ENCODE data around the gene XRCC3. TPM values are rescaled to one million over a fixed set of nuclear protein-coding genes. Genes with fewer than 3 reads are reported as not detected.

XRCC3 gene
- total RNA-seq, 1 experiment from 2014 or later: 61.3 TPM

- Histone ChIP-seq H3K4me3 (ENCODE audit: low read length) (no peak overlapping the region), H3K36me3 (ENCODE audit: low read depth, low read length) (peaks cover 28% of the 10 kb centered on the region; the same call in 1 of the 2 replicates), H3K79me2 (ENCODE audit: low read length) (peaks cover 34% of the 10 kb centered on the region), H3K27ac (ENCODE audit: low read length) (no peak overlapping the region), H3K9ac (ENCODE audit: low read length) (no peak overlapping the region), H3K27me3 (ENCODE audit: low read length) (no peaks in the 10 kb centered on the region), H3F3A (ENCODE audit: low read length, unreplicated experiment) (no peaks in the 10 kb centered on the region), H3K4me2 (ENCODE audit: low read length) (no peak overlapping the region), H3K9me3 (ENCODE audit: low read length) (no peaks in the 10 kb centered on the region), H3K9me2 (replicated peaks; ENCODE audit: low read length) (no peaks in the 10 kb centered on the region), H4K20me1 (ENCODE audit: low read length) (no peaks in the 10 kb centered on the region), H3K4me1 (ENCODE audit: insufficient read depth, low read length) (peaks cover 41% of the 10 kb centered on the region), H2AFZ (ENCODE audit: low read length) (no peak overlapping the region)
- no TSS peak for BruUV-seq (replicated peaks)
- ChIA-PET POLR2A (ENCODE audit: unreplicated experiment) (interaction anchor here (0.6 to 0.8 kb wide), 2 partner anchors 157 to 1632 kb away, joined by 6 to 19 read pairs; no protein-coding TSS in a partner anchor), CTCF (no interaction called here)
- DNase-seq (no peak), ATAC-seq (no peak)
- TF ChIP-seq CTCF (conservative IDR thresholded peaks at IDR 0.05; ENCODE audit: low read depth, low read length) (no peak), EZH2 (IDR thresholded peaks at IDR 0.05; ENCODE audit: low read length, unreplicated experiment) (no peak), EZH2phosphoT487 (IDR thresholded peaks at IDR 0.05; ENCODE audit: borderline replicate concordance, low read length) (no peak)
- intact Hi-C loops (cut with micrococcal nuclease): loop anchor here (10.0 kb wide), 1 partner anchor 135 kb away; no protein-coding TSS in a partner anchor
These were observed 5.4 kb downstream of the XRCC3 start for GRCh38 chr14:103709814-103710213.

GRCh38 chr14:103708750-103709187, 6.5 kb downstream of the XRCC3 start:
- H4K20me1 ChIP-seq (ENCODE audit: low read length): no peaks in the 10 kb centered on the region
- peaks cover 28% of the 10 kb centered on the region; the same call in 1 of the 2 replicates for H3K36me3 ChIP-seq (ENCODE audit: low read depth, low read length)
- H3K4me3 ChIP-seq (ENCODE audit: low read length): no peak overlapping the region
- no TSS peak for BruUV-seq (replicated peaks)
- no peak for ATAC-seq
- no peak for DNase-seq
- intact Hi-C loops (cut with micrococcal nuclease): no loop called here
- H3K9me3 ChIP-seq (ENCODE audit: low read length): no peaks in the 10 kb centered on the region
- H2AFZ ChIP-seq (ENCODE audit: low read length): no peak overlapping the region
- H3F3A ChIP-seq (ENCODE audit: low read length, unreplicated experiment): no peaks in the 10 kb centered on the region
- TF ChIP-seq EZH2 (IDR thresholded peaks at IDR 0.05; ENCODE audit: low read length, unreplicated experiment): no peak
- TF ChIP-seq EZH2phosphoT487 (IDR thresholded peaks at IDR 0.05; ENCODE audit: borderline replicate concordance, low read length): no peak
- no peak for TF ChIP-seq CTCF (conservative IDR thresholded peaks at IDR 0.05; ENCODE audit: low read depth, low read length)
- CTCF ChIA-PET: no interaction called here
- H3K9ac ChIP-seq (ENCODE audit: low read length): no peak overlapping the region
- no peaks in the 10 kb centered on the region for H3K27me3 ChIP-seq (ENCODE audit: low read length)
- POLR2A ChIA-PET (ENCODE audit: unreplicated experiment): no interaction called here
- H3K4me2 ChIP-seq (ENCODE audit: low read length): no peak overlapping the region
- no peak overlapping the region for H3K27ac ChIP-seq (ENCODE audit: low read length)
- peaks cover 34% of the 10 kb centered on the region for H3K4me1 ChIP-seq (ENCODE audit: insufficient read depth, low read length)
- peaks cover 24% of the 10 kb centered on the region for H3K79me2 ChIP-seq (ENCODE audit: low read length)
- H3K9me2 ChIP-seq (replicated peaks; ENCODE audit: low read length): no peaks in the 10 kb centered on the region

GRCh38 chr14:103707329-103708263, 7.7 kb downstream of the XRCC3 start:
- intact Hi-C loops (cut with micrococcal nuclease): no loop called here
- H3F3A ChIP-seq (ENCODE audit: low read length, unreplicated experiment): no peaks in the 10 kb centered on the region
- H3K9ac ChIP-seq (ENCODE audit: low read length): no peak overlapping the region
- CTCF ChIA-PET: no interaction called here
- no peaks in the 10 kb centered on the region for H4K20me1 ChIP-seq (ENCODE audit: low read length)
- no peak overlapping the region for H3K27ac ChIP-seq (ENCODE audit: low read length)
- H3K36me3 ChIP-seq (ENCODE audit: low read depth, low read length): peaks cover 28% of the 10 kb centered on the region; the same call in 1 of the 2 replicates
- H3K4me3 ChIP-seq (ENCODE audit: low read length): no peak overlapping the region
- H2AFZ ChIP-seq (ENCODE audit: low read length): no peak overlapping the region
- H3K79me2 ChIP-seq (ENCODE audit: low read length): peaks cover 12% of the 10 kb centered on the region
- peaks cover 22% of the 10 kb centered on the region for H3K4me1 ChIP-seq (ENCODE audit: insufficient read depth, low read length)
- TF ChIP-seq EZH2 (IDR thresholded peaks at IDR 0.05; ENCODE audit: low read length, unreplicated experiment): no peak
- no peak for TF ChIP-seq EZH2phosphoT487 (IDR thresholded peaks at IDR 0.05; ENCODE audit: borderline replicate concordance, low read length)
- TF ChIP-seq CTCF (conservative IDR thresholded peaks at IDR 0.05; ENCODE audit: low read depth, low read length): no peak
- no peaks in the 10 kb centered on the region for H3K27me3 ChIP-seq (ENCODE audit: low read length)
- H3K4me2 ChIP-seq (ENCODE audit: low read length): no peak overlapping the region
- BruUV-seq (replicated peaks): no TSS peak
- DNase-seq: no peak
- no peaks in the 10 kb centered on the region for H3K9me2 ChIP-seq (replicated peaks; ENCODE audit: low read length)
- no peaks in the 10 kb centered on the region for H3K9me3 ChIP-seq (ENCODE audit: low read length)
- no peak for ATAC-seq
- POLR2A ChIA-PET (ENCODE audit: unreplicated experiment): no interaction called here
